Measurements from ENCODE around the gene FAM83C. TPM values are rescaled to one million over a fixed set of nuclear protein-coding genes. Genes with fewer than 3 reads are reported as not detected.

Gene FAM83C
- total and polyA plus RNA-seq, 9 of the 15 experiments (the other 6 are each of a cell fraction or from before 2014, with no cell fraction given), result not detected

DNA sequence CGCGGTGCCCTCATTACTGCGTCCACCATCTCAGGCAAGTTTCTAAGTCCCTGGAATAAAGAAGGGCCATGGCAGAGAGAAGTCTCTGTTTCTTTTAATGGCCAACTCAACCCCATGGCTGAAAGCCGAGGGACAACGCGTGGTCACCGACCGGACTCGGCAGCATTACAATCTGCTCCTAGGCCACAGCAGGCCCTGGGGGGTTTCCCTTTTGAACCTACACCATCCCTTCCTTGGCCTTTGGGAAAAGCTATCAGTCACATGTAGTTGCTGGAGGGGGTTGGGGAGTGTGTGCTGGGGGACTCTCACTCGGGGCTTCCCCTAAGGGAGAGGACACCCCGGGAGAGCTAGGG lies 11.1 kb upstream of the FAM83C start (continued):
- TF ChIP-seq ZNF668 (CRISPR knock-in tag; IDR thresholded peaks at IDR 0.05) (no peak), DDX20 (tag; IDR thresholded peaks at IDR 0.05; ENCODE audit: low read depth) (no peak), TAF15 (IDR thresholded peaks at IDR 0.05; ENCODE audit: low read depth, low read length) (no peak), PHTF2 (CRISPR knock-in tag; IDR thresholded peaks at IDR 0.05) (no peak)
- TF ChIP-seq, protein P1, sequence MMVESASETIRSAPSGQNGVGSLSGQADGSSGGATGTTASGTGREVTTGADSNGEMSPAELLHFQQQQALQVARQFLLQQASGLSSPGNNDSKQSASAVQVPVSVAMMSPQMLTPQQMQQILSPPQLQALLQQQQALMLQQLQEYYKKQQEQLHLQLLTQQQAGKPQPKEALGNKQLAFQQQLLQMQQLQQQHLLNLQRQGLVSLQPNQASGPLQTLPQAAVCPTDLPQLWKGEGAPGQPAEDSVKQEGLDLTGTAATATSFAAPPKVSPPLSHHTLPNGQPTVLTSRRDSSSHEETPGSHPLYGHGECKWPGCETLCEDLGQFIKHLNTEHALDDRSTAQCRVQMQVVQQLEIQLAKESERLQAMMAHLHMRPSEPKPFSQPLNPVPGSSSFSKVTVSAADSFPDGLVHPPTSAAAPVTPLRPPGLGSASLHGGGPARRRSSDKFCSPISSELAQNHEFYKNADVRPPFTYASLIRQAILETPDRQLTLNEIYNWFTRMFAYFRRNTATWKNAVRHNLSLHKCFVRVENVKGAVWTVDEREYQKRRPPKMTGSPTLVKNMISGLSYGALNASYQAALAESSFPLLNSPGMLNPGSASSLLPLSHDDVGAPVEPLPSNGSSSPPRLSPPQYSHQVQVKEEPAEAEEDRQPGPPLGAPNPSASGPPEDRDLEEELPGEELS (CRISPR knock-in tag; IDR thresholded peaks at IDR 0.05; ENCODE audit: borderline replicate concordance), result no peak

DNA sequence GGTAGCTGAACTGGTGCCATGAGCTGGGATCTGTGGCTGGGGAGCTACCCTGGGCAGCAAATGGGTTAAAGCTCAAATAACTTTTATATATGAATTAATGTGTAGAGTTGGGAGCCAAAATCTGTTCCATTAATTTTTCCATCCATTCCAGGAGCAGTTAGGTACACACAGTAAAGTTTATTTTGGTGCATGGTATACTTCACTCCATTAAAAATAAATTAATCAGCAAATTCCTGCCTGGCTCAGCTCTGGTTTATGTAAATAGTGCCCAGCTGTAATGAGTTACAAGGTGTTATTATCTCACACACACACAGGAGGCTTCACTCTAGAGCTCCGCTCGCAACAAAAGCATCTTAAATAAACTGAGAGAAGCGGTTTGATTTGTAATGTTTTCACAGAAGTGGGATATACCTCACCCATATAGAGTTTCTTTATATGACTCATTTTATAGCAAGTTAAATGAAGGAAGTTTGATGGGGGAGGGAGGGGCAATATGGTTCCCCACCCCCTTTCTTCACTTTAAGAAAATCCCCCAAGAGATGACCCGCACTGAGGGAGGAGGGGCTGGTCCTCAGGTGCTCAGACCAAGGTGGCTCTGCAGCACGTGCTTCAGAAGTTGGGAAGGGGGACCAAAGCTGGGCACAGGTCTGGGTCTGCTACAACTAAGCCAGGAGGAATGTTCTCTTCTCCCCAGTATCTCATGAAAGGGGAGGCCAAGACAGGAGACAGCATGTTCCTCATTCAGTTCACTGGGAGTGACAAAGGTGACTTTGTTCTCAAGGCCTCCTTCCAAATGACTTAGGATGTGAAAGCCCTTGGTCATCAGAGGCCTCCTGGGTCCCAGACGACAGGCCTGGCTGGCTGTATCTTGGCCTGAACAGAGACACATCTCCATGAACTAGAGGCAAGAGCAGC lies 10.5 kb upstream of the FAM83C start:
- no peak overlapping the region for H3K4me3 ChIP-seq
- WGBS (ENCODE audit: insufficient coverage, low coverage, missing lambda C conversion rate), result 71% methylated on average over 6 of the region's 6 CpGs
- no TSS peak for BruUV-seq (replicated peaks)
- CTCF ChIA-PET (ENCODE audit: low intra/inter-chr PET ratio), result interaction anchor here (0.7 to 2.2 kb wide), 5 partner anchors 27 to 429 kb away, joined by 3 to 12 read pairs (median 7); no protein-coding TSS in a partner anchor
- H3K79me2 ChIP-seq (ENCODE audit: control insufficient read depth, insufficient read depth, low read length), result no peaks in the 10 kb centered on the region
- TF ChIP-seq RAD51 (IDR thresholded peaks at IDR 0.05; ENCODE audit: borderline replicate concordance, low read depth), result no peak
- TF ChIP-seq CC2D1A (IDR thresholded peaks at IDR 0.05), result no peak
- TF ChIP-seq POLR3A (IDR thresholded peaks at IDR 0.05; ENCODE audit: borderline replicate concordance, extremely low read depth, insufficient read depth, insufficient read length), result no peak
- TF ChIP-seq STAT6 (CRISPR knock-in tag; IDR thresholded peaks at IDR 0.05), result no peak
- TF ChIP-seq BCOR (IDR thresholded peaks at IDR 0.05), result no peak
- no peak for TF ChIP-seq MXD1 (CRISPR knock-in tag; IDR thresholded peaks at IDR 0.05; ENCODE audit: borderline replicate concordance, poor library complexity, severe bottlenecking)
- TF ChIP-seq NUFIP1 (IDR thresholded peaks at IDR 0.05; ENCODE audit: partially characterized antibody), result no peak
- H3K27me3 ChIP-seq (ENCODE audit: control insufficient read depth in 2 of 2, insufficient read depth in 2 of 2, low read length in 2 of 2), result no peaks in the 10 kb centered on the region
- H3K9me3 ChIP-seq (replicated peaks; ENCODE audit: control insufficient read depth, insufficient read depth, low read depth, low read length), result no peaks in the 10 kb centered on the region
- H2AFZ ChIP-seq (ENCODE audit: low read depth, low read length), result no peak overlapping the region
- no peak overlapping the region for H3K9ac ChIP-seq (ENCODE audit: insufficient read depth in 1 of 2, low read depth in 2 of 2, low read length in 2 of 2)
- in situ Hi-C loops (cut with MboI) (loop anchor here (25.0 kb wide), 1 partner anchor 135 kb away; the partner anchor contains the start of gene GDF5), intact Hi-C loops (cut with micrococcal nuclease) (no loop called here)
- H3K36me3 ChIP-seq (ENCODE audit: control insufficient read depth, insufficient read depth, low read length), result peaks cover 21% of the 10 kb centered on the region; the same call in 1 of the 3 replicates
- no peak for FAIRE-seq
- POLR2A ChIA-PET, result interaction anchor here (0.7 to 1.8 kb wide), 2 partner anchors 9 to 18 kb away, joined by 4 to 6 read pairs; partner anchors contain the start of gene EIF6
- no peak overlapping the region for H3K4me2 ChIP-seq (ENCODE audit: insufficient read depth, low read length)
- DNase-seq (ENCODE audit: extremely low read depth in 1 of 4, low spot score in 3 of 4), result no peak
- peaks cover 20 to 21% of the 10 kb centered on the region in 2 experiments for H3K4me1 ChIP-seq (replicated peaks in 1 of 2; ENCODE audit: control insufficient read depth in 2 of 2, insufficient read depth in 2 of 2, low read length in 2 of 2)
- ATAC-seq, result no peak
- 0 out of 2 replicates have a peak, but pooled peaks cover 4% of the 10 kb centered on the region for H4K20me1 ChIP-seq (replicated peaks; ENCODE audit: control insufficient read depth, insufficient read depth, low read length)
- H3K27ac ChIP-seq (ENCODE audit: extremely low read depth, low read depth, low read length), result no peak overlapping the region
- H3K9me1 ChIP-seq (ENCODE audit: control insufficient read depth, insufficient read depth, low read length), result peaks cover 3% of the 10 kb centered on the region
